Muscle layer of duodenum (tissue), 2 donors: Measurements from ENCODE around the gene CAPN13.

Experiments
- H3K27ac ChIP-seq: one replicate; pipeline ENCODE4 v1.7.0; 2013; ENCODE audit warnings: mild to moderate bottlenecking, low read length
- H3K27me3 ChIP-seq: one replicate; pipeline ENCODE4 v1.7.0; 2013; ENCODE audit warnings: low read depth, mild to moderate bottlenecking, control low read depth, low read length
- H3K36me3 ChIP-seq, 2 donors: one replicate each; pipeline ENCODE4 v1.7.0; 2013; ENCODE audit warnings: low read length in 2 of 2, control low read depth in 1 of 2, mild to moderate bottlenecking in 1 of 2; ENCODE audit not compliant: insufficient read depth in 2 of 2, control insufficient read depth in 1 of 2
- H3K4me1 ChIP-seq, 2 donors: one replicate each; pipeline ENCODE4 v1.7.0; 2013; ENCODE audit warnings: low read length in 2 of 2, mild to moderate bottlenecking in 2 of 2, control low read depth in 1 of 2, moderate library complexity in 1 of 2; ENCODE audit not compliant: insufficient read depth in 2 of 2, control insufficient read depth in 1 of 2
- H3K4me3 ChIP-seq, 2 donors: one replicate each; pipeline ENCODE4 v1.7.0; 2013; ENCODE audit warnings: low read length in 2 of 2, low read depth in 1 of 2, mild to moderate bottlenecking in 1 of 2
- H3K9me3 ChIP-seq, 2 donors: one replicate each; pipeline ENCODE4 v1.7.0; 2013; ENCODE audit warnings: low read length in 2 of 2, control low read depth in 1 of 2, mild to moderate bottlenecking in 1 of 2; ENCODE audit not compliant: control insufficient read depth in 1 of 2
- donor health status: healthy.

The CAPN13 gene

GRCh38 chr2:30736461-30737325 lies 70.6 kb downstream of the CAPN13 start:
- H3K9me3 ChIP-seq = no peaks in the 10 kb centered on the region
- H3K4me1 ChIP-seq = no peaks in the 10 kb centered on the region
- no peaks in the 10 kb centered on the region for H3K36me3 ChIP-seq
- no peak overlapping the region for H3K27ac ChIP-seq
- no peaks in the 10 kb centered on the region for H3K27me3 ChIP-seq
- H3K4me3 ChIP-seq = no peak overlapping the region

GRCh38 chr2:30733876-30734520 lies 73.2 kb downstream of the CAPN13 start:
- no peaks in the 10 kb centered on the region for H3K9me3 ChIP-seq
- H3K36me3 ChIP-seq = no peaks in the 10 kb centered on the region
- H3K27ac ChIP-seq = no peak overlapping the region
- H3K4me1 ChIP-seq = no peaks in the 10 kb centered on the region
- no peak overlapping the region for H3K4me3 ChIP-seq
- no peaks in the 10 kb centered on the region for H3K27me3 ChIP-seq

DNA sequence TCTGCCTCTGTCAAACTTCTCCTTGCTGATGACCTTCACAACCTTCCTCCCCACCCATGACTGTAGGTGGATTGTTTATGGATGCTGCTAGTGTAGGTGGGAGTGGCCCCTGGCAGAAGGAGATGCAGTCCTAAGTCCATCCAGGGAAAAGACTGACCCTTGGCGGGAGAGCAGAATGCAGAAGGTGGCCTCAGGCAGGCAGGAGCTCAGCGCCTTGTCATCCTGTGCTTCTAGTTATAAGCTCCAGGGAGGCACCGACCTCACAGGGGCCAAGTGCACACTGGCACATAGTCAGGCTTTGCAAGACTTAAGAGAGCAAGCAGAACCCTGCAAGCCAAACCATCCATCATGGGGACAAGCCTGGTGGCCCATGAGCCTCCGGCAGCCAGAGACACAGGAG lies 74.4 kb downstream of the CAPN13 start:
- H3K36me3 ChIP-seq = no peaks in the 10 kb centered on the region
- no peak overlapping the region for H3K27ac ChIP-seq
- H3K4me3 ChIP-seq = no peak overlapping the region
- no peaks in the 10 kb centered on the region for H3K9me3 ChIP-seq
- no peaks in the 10 kb centered on the region for H3K27me3 ChIP-seq
- H3K4me1 ChIP-seq = no peaks in the 10 kb centered on the region

- Histone ChIP-seq H3K36me3 (no peaks in the 10 kb centered on the region), H3K4me1 (no peaks in the 10 kb centered on the region), H3K4me3 (no peak overlapping the region)
These were observed 74.9 kb downstream of the CAPN13 start for GRCh38 chr2:30732376-30732775.

GRCh38 chr2:30731706-30732105 lies 75.5 kb downstream of the CAPN13 start:
- Histone ChIP-seq H3K27ac (no peak overlapping the region), H3K36me3 (no peaks in the 10 kb centered on the region), H3K27me3 (no peaks in the 10 kb centered on the region), H3K9me3 (no peaks in the 10 kb centered on the region), H3K4me1 (no peaks in the 10 kb centered on the region), H3K4me3 (no peak overlapping the region)

More at GRCh38 chr2:30732376-30732775, 74.9 kb downstream of the CAPN13 start:
- H3K27me3 ChIP-seq = no peaks in the 10 kb centered on the region
- H3K9me3 ChIP-seq = no peaks in the 10 kb centered on the region
- H3K27ac ChIP-seq = no peak overlapping the region

DNA sequence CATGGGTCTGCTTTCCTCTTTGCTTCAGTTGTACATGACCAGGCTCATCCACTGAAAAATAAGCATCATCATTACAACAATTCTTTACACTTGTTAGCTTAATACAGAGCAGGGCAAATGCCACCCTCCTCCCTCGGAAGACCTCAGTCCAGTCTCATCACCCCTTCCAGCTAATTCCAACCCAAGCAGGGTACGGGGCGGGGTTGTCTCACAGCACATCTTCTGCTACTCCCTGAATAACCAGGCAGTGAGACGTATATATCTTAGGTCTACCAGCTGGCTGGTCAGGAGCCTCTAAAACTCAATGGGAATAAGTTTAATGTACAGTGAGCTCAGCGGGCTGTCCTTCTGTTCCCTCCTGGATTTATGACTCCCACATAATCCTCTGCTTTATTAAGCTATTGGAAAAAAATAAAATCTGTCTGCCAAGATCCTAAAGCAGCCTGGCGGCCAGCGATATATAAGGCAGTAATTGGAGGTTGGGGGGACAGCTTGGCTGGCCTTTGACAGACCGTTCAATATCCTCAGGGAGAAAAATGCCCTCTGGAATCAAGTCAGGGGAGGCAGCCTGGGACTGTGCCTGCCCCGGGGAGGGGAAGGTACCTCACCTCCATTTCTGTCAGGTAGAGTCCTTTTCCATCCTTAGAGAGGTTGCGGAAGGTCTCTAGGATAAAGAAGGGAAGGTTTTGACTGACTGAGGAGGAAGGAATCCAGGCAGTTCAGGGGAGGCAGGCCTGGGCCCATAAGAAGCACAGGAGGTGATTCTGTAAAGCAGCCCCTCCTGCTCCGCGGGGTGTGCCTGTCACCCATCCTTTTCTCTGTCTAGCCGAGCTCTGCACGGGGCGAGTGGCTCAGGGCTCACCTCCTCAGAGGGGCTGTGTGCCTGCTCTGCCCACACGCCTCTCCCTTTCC lies 76.3 kb downstream of the CAPN13 start:
- no peaks in the 10 kb centered on the region for H3K9me3 ChIP-seq
- no peak overlapping the region for H3K4me3 ChIP-seq
- H3K4me1 ChIP-seq = no peaks in the 10 kb centered on the region
- H3K36me3 ChIP-seq = no peaks in the 10 kb centered on the region
- H3K27me3 ChIP-seq = no peaks in the 10 kb centered on the region
- H3K27ac ChIP-seq = no peak overlapping the region

DNA sequence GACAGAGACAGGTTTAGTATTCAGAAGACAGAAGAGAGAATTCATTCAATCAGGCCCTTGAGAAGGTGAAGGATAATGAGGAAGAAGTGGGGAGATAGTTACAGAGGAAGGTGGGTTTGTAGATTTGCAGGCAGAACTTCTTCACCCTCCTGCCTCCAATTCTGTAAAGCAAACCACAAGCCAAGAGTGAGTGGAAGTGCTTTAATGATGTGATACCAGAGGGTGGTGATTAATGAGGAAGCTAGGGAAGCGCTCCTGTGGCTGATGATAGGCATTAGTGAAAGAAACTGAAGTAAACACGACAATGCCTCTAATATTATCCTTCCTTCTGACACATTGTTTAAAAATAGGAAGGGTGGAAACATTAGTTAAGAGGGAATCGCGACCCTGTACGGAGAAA lies 78.2 kb downstream of the CAPN13 start:
- Histone ChIP-seq H3K27me3 (no peaks in the 10 kb centered on the region), H3K27ac (no peak overlapping the region), H3K36me3 (no peaks in the 10 kb centered on the region), H3K4me3 (no peak overlapping the region), H3K9me3 (no peaks in the 10 kb centered on the region), H3K4me1 (no peaks in the 10 kb centered on the region)

DNA sequence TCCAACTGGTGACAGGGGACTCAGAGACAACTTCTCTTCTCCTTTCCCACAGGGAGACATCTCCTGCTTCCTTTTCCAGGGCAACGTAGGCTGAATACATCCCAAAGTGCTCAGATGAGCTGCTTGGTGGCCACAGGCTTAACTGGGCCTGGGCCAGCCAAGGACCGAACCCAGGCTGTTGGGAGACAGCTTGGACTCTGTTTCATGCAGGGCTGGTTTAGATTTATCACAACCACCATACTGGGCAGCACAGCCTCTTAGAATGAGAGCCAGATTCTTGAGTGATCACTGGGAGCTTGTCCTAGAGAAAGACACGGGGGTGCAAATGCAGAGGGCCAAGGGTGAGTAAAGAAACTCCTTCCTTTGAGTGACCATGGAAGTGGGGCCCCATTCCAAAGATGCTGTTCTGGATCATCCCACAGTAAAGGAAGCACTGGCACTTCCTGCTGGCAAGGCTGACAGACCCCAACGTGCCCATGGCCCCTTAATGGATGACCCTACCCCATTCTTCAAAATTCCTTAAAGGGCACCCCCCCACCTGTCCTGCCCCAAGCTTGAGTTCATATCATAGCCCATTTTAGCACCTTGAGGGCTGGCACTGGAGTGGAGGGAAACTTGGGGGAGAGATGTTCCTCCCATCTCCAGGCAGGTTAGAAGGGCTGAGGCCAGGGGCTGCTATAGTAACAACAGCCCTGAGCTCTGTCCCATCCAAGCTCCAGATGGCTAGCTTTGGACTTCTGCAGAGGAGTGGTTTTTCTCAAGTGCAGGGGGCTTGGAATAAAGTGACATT lies 84.1 kb downstream of the CAPN13 start:
- H3K27me3 ChIP-seq = no peaks in the 10 kb centered on the region
- H3K4me1 ChIP-seq = no peaks in the 10 kb centered on the region
- no peaks in the 10 kb centered on the region for H3K9me3 ChIP-seq
- H3K27ac ChIP-seq = no peak overlapping the region
- no peak overlapping the region for H3K4me3 ChIP-seq
- no peaks in the 10 kb centered on the region for H3K36me3 ChIP-seq

- Histone ChIP-seq H3K4me1 (no peaks in the 10 kb centered on the region), H3K27ac (no peak overlapping the region), H3K36me3 (no peaks in the 10 kb centered on the region), H3K4me3 (no peak overlapping the region), H3K9me3 (no peaks in the 10 kb centered on the region), H3K27me3 (no peaks in the 10 kb centered on the region)
These were observed 85.3 kb downstream of the CAPN13 start for GRCh38 chr2:30721668-30722647.

DNA sequence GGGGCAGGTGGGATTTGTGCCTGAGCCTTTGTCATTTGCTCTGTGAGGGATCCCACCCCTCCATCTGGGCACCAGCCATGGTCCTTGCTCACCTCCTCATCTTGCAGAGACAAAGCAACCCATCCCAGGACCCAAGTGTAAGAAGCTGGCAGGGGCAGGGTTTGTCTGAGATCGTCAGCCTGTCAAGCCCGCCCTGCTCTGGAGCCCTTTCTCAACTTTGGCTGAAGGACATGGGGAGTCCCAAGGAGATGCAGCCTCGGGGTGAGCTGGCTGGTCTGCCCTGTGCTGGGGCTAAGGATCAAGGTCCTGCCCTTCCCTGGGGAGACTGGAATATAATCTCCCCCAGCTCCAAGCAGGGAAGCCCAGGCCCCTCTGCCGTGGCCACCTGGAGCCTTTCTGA lies 86.0 kb downstream of the CAPN13 start:
- H3K36me3 ChIP-seq = no peaks in the 10 kb centered on the region
- no peak overlapping the region for H3K4me3 ChIP-seq
- no peaks in the 10 kb centered on the region for H3K9me3 ChIP-seq
- no peaks in the 10 kb centered on the region for H3K27me3 ChIP-seq
- H3K27ac ChIP-seq = no peak overlapping the region
- H3K4me1 ChIP-seq = no peaks in the 10 kb centered on the region
